K562 (cell line): ENCODE measurements around the gene STMN3. TPM values are rescaled to one million over a fixed set of nuclear protein-coding genes. Genes with fewer than 3 reads are reported as not detected.

Experiments used
- CEBPB ChIP-seq: fragments of 450-650 bp; IDR thresholded peaks from 2 replicates; pipeline ENCODE4 v1.6.1; 2016; ENCODE audit warnings: missing genetic modification characterization, missing compliant biosample characterization
- SIN3A ChIP-seq, 2 experiments: fragments of 150-350 bp in 1 of 2; IDR thresholded peaks; 2 replicates each; pipeline ENCODE4 v1.6.1; 2011 to 2016; ENCODE audit warnings: borderline replicate concordance in 2 of 2, low read depth in 2 of 2, low read length in 2 of 2, mild to moderate bottlenecking in 2 of 2, moderate library complexity in 2 of 2; ENCODE audit not compliant: control insufficient read depth in 1 of 2
- TAF1 ChIP-seq: IDR thresholded peaks from 2 replicates; pipeline ENCODE4 v1.6.1; 2011; ENCODE audit warnings: mild to moderate bottlenecking, low read length, moderate library complexity; ENCODE audit not compliant: insufficient read depth, control insufficient read depth, severe bottlenecking; ENCODE audit errors: extremely low read depth
- TAF7 ChIP-seq: fragments of 450-650 bp; IDR thresholded peaks from 2 replicates; pipeline ENCODE4 v1.6.1; 2016; ENCODE audit warnings: missing genetic modification characterization, missing compliant biosample characterization
- TARDBP ChIP-seq: fragments of 450-650 bp; IDR thresholded peaks from 2 replicates; pipeline ENCODE4 v1.6.1; 2016
- TOE1 ChIP-seq, 2 experiments: fragments of 450-650 bp in 1 of 2; sonication (generic) in 1 of 2; formaldehyde crosslinking in 1 of 2; IDR thresholded peaks; 2 replicates each; pipeline versions ENCODE4 v1.7.1 to v1.8.0; 2016 to 2022; ENCODE audit warnings: borderline replicate concordance in 2 of 2, mild to moderate bottlenecking in 2 of 2, antibody characterized with exemption in 1 of 2, inconsistent platforms in 1 of 2, low read depth in 1 of 2, missing genetic modification reagents in 1 of 2, moderate library complexity in 1 of 2
- ZNF263 ChIP-seq: sonication (generic); formaldehyde crosslinking; IDR thresholded peaks from 2 replicates; pipeline ENCODE4 v1.8.0; 2022; ENCODE audit warnings: mild to moderate bottlenecking, missing genetic modification reagents, borderline replicate concordance
- ZNF76 ChIP-seq: fragments of 250-450 bp; sonication (Bioruptor Pico); IDR thresholded peaks from 2 replicates; pipeline ENCODE4 v1.4.0; 2020; ENCODE audit warnings: mild to moderate bottlenecking, moderate library complexity, borderline replicate concordance
- polyA plus RNA-seq, 8 experiments: library from polyadenylated mRNA; depleted of rRNA in 4 of 8; stranded (reverse) in 5 of 8; unstranded in 3 of 8; fragments of >200 nt; fragmentation: Nextera tagmentation in 2 of 8; fragmentation: Illumina TruSeq in 1 of 8; extraction: Ambion mirVana in 2 of 8; extraction: Trizol in 1 of 8; gene quantifications; 2 replicates each; pipeline versions ENCODE4 v1.2.1 to v1.2.3, GENCODE V29; 2011 to 2014; ENCODE audit warnings: inconsistent platforms in 1 of 8, missing spikeins in 1 of 8
- total RNA-seq, 7 experiments: library from RNA; depleted of rRNA in 6 of 7; stranded (reverse); fragments of >200 nt in 6 of 7; fragmentation: Illumina TruSeq in 2 of 7; extraction: Trizol in 2 of 7; gene quantifications; 2 replicates each; pipeline versions ENCODE4 v1.2.1 to v1.2.3, GENCODE V29; 2011 to 2021; ENCODE audit warnings: low replicate concordance in 1 of 7
- TF ChIP-seq, protein P1 (sequence below): conservative IDR thresholded peaks from 2 replicates; pipeline ENCODE4 v1.6.1; 2011; ENCODE audit warnings: low read depth, mild to moderate bottlenecking, low read length; ENCODE audit not compliant: control insufficient read depth
- TF ChIP-seq, protein P2 (sequence below): IDR thresholded peaks from 2 replicates; pipeline ENCODE4 v1.6.1; 2014; ENCODE audit warnings: antibody characterized with exemption
- TF ChIP-seq, protein P3 (sequence below): fragments of 450-650 bp; IDR thresholded peaks from 2 replicates; pipeline ENCODE4 v1.6.1; 2014; ENCODE audit warnings: low read depth, mild to moderate bottlenecking, moderate library complexity, borderline replicate concordance
- TF ChIP-seq, protein P4 (sequence below): fragments of 250-450 bp; sonication (Bioruptor Pico); IDR thresholded peaks from 2 replicates; pipeline ENCODE4 v1.4.0; 2020
- TF ChIP-seq, protein P5 (sequence below), 2 experiments: IDR thresholded peaks; 2 replicates each; pipeline ENCODE4 v1.6.1; 2012; ENCODE audit warnings: improper control_type of control experiment in 2 of 2, low read depth in 2 of 2, low read length in 2 of 2, borderline replicate concordance in 1 of 2
- TF ChIP-seq, protein P6 (sequence below): fragments of 250-450 bp; sonication (Bioruptor Pico); IDR thresholded peaks from 2 replicates; pipeline ENCODE4 v1.4.0; 2020; ENCODE audit warnings: mild to moderate bottlenecking

The STMN3 gene
- total and polyA plus RNA-seq, 9 of the 15 experiments (the other 6 are each of a cell fraction or from before 2014, with no cell fraction given) = 0.70 to 65.6 (median 29.4) TPM

DNA sequence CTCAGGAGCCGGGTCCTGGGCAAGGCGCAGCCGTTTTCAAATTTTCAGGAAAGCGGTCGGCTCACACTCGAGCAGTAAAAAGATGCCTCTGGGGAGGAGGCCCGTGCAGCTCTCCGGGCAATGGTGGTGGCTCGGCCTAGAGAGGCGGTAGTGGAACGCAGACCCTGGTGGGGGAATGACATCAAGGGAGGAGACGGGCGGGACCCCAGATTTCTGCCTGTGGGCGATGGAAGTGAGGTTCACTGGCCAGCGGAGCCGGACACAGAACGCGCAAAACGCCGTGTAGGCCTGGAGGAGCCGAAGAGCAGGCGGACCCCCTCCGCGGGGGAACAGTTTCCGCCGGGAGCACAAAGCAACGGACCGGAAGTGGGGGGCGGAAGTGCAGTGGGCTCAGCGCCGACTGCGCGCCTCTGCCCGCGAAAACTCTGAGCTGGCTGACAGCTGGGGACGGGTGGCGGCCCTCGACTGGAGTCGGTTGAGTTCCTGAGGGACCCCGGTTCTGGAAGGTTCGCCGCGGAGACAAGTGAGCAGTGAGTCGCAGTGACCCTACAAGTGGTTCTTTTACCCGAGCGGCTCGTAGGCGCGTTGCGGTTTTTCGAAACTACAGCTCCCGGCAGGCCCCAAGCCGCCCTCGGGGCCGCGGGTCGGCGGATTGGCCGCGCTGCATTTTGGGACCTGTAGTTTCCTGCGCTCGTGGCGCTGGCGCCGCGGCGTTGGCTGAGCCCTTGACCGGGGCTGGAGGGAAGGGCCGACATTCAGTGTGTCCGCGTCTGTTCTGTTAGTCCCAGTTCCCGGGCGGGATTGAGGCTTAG is 4.9 kb upstream of the STMN3 start, which contains the start of gene RTEL1 (continued):
- TF ChIP-seq, protein P1, sequence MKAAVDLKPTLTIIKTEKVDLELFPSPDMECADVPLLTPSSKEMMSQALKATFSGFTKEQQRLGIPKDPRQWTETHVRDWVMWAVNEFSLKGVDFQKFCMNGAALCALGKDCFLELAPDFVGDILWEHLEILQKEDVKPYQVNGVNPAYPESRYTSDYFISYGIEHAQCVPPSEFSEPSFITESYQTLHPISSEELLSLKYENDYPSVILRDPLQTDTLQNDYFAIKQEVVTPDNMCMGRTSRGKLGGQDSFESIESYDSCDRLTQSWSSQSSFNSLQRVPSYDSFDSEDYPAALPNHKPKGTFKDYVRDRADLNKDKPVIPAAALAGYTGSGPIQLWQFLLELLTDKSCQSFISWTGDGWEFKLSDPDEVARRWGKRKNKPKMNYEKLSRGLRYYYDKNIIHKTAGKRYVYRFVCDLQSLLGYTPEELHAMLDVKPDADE = peak; percentile 99
- TF ChIP-seq, protein P2, sequence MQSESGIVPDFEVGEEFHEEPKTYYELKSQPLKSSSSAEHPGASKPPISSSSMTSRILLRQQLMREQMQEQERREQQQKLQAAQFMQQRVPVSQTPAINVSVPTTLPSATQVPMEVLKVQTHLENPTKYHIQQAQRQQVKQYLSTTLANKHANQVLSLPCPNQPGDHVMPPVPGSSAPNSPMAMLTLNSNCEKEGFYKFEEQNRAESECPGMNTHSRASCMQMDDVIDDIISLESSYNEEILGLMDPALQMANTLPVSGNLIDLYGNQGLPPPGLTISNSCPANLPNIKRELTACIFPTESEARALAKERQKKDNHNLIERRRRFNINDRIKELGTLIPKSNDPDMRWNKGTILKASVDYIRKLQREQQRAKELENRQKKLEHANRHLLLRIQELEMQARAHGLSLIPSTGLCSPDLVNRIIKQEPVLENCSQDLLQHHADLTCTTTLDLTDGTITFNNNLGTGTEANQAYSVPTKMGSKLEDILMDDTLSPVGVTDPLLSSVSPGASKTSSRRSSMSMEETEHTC = peak; percentile 44; the same call in 1 of the 2 replicates
- TF ChIP-seq TAF7 (peak; percentile 86), ZNF263 (CRISPR knock-in tag) (peak; percentile 42; the same call in 1 of the 2 replicates), TAF1 (peak; percentile 93), TOE1 (IDR thresholded peaks at IDR 0.05; ENCODE audit: borderline replicate concordance) (peak; percentile 90), TOE1 (CRISPR knock-in tag; IDR thresholded peaks at IDR 0.05; ENCODE audit: borderline replicate concordance, low read depth) (no peak), CEBPB (tag) (no peak), SIN3A (IDR thresholded peaks at IDR 0.05; ENCODE audit: borderline replicate concordance in 2 of 2, control insufficient read depth in 1 of 2, low read depth in 2 of 2, low read length in 2 of 2) (peak; percentile 88 to 94; a peak in 3 of 4 replicates), ZNF76 (CRISPR knock-in tag) (peak; percentile 18; the same call in 1 of the 2 replicates), TARDBP (no peak)
- TF ChIP-seq, protein P3, sequence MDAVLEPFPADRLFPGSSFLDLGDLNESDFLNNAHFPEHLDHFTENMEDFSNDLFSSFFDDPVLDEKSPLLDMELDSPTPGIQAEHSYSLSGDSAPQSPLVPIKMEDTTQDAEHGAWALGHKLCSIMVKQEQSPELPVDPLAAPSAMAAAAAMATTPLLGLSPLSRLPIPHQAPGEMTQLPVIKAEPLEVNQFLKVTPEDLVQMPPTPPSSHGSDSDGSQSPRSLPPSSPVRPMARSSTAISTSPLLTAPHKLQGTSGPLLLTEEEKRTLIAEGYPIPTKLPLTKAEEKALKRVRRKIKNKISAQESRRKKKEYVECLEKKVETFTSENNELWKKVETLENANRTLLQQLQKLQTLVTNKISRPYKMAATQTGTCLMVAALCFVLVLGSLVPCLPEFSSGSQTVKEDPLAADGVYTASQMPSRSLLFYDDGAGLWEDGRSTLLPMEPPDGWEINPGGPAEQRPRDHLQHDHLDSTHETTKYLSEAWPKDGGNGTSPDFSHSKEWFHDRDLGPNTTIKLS = peak; percentile 96
- TF ChIP-seq, protein P4, sequence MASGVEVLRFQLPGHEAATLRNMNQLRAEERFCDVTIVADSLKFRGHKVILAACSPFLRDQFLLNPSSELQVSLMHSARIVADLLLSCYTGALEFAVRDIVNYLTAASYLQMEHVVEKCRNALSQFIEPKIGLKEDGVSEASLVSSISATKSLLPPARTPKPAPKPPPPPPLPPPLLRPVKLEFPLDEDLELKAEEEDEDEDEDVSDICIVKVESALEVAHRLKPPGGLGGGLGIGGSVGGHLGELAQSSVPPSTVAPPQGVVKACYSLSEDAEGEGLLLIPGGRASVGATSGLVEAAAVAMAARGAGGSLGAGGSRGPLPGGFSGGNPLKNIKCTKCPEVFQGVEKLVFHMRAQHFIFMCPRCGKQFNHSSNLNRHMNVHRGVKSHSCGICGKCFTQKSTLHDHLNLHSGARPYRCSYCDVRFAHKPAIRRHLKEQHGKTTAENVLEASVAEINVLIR = 0 out of 2 replicates have a peak, but pooled peaks have one; percentile 4
- TF ChIP-seq, protein P5, sequence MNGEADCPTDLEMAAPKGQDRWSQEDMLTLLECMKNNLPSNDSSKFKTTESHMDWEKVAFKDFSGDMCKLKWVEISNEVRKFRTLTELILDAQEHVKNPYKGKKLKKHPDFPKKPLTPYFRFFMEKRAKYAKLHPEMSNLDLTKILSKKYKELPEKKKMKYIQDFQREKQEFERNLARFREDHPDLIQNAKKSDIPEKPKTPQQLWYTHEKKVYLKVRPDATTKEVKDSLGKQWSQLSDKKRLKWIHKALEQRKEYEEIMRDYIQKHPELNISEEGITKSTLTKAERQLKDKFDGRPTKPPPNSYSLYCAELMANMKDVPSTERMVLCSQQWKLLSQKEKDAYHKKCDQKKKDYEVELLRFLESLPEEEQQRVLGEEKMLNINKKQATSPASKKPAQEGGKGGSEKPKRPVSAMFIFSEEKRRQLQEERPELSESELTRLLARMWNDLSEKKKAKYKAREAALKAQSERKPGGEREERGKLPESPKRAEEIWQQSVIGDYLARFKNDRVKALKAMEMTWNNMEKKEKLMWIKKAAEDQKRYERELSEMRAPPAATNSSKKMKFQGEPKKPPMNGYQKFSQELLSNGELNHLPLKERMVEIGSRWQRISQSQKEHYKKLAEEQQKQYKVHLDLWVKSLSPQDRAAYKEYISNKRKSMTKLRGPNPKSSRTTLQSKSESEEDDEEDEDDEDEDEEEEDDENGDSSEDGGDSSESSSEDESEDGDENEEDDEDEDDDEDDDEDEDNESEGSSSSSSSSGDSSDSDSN (IDR thresholded peaks at IDR 0.05; ENCODE audit: borderline replicate concordance in 1 of 2, low read depth in 2 of 2, low read length in 2 of 2) = peak; percentile 33 to 80; a peak in 3 of 4 replicates
- TF ChIP-seq, protein P6, sequence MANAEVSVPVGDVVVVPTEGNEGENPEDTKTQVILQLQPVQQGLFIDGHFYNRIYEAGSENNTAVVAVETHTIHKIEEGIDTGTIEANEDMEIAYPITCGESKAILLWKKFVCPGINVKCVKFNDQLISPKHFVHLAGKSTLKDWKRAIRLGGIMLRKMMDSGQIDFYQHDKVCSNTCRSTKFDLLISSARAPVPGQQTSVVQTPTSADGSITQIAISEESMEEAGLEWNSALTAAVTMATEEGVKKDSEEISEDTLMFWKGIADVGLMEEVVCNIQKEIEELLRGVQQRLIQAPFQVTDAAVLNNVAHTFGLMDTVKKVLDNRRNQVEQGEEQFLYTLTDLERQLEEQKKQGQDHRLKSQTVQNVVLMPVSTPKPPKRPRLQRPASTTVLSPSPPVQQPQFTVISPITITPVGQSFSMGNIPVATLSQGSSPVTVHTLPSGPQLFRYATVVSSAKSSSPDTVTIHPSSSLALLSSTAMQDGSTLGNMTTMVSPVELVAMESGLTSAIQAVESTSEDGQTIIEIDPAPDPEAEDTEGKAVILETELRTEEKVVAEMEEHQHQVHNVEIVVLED (CRISPR knock-in tag) = peak; percentile 38
